Caco-2 (cell line): ENCODE measurements around the gene GRIN2A. TPM values are rescaled to one million over a fixed set of nuclear protein-coding genes. Genes with fewer than 3 reads are reported as not detected.

Experiments
- BruUV-seq: library from RNA; stranded (reverse); fragments of 400-500 nt; replicated peaks from 2 replicates; lab custom pipeline; 2021; lab: Mats Ljungman, UMichigan
- CTCF ChIA-PET: fragments of 300-600 bp; sonication (Branson Sonifier 250); formaldehyde crosslinking; loops from one replicate; lab custom pipeline; 2022; ENCODE audit warnings: antibody characterized with exemption; lab: Charles Lee
- POLR2A ChIA-PET: fragments of 300-600 bp; sonication (Branson Sonifier 250); formaldehyde crosslinking; loops from one replicate; lab custom pipeline; 2022; ENCODE audit warnings: antibody characterized with exemption; lab: Charles Lee
- DNase-seq, 2 experiments: peaks; one replicate each; pipeline versions ENCODE4 v3.0.0 to v3.0.0-alpha.2; 2020 to 2022
- H3K27me3 ChIP-seq: replicated peaks from 2 replicates; pipeline ENCODE4 v1.6.0; 2011; ENCODE audit warnings: low read length; ENCODE audit not compliant: control insufficient read depth, insufficient read depth
- H3K36me3 ChIP-seq: 2 replicates; pipeline ENCODE4 v1.5.1; 2011; ENCODE audit warnings: low read length; ENCODE audit not compliant: control insufficient read depth, insufficient read depth
- H3K4me1 ChIP-seq: fragments of 250-450 bp; sonication (Bioruptor Pico); 2 replicates; pipeline ENCODE4 v1.5.1; 2020; ENCODE audit warnings: mild to moderate bottlenecking
- H3K4me3 ChIP-seq: 2 replicates; pipeline ENCODE4 v1.5.1; 2011; ENCODE audit warnings: low read depth, mild to moderate bottlenecking, control low read depth, low read length
- H3K9me3 ChIP-seq: fragments of 250-450 bp; sonication (Bioruptor Pico); 2 replicates; pipeline ENCODE4 v1.5.1; 2020; ENCODE audit warnings: mild to moderate bottlenecking, moderate library complexity
- H3K27ac Mint-ChIP-seq: one replicate; pipeline ENCODE4 v1.8.0; 2022; ENCODE audit warnings: mixed read lengths; ENCODE audit not compliant: unreplicated experiment
- H3K27me3 Mint-ChIP-seq: one replicate; pipeline ENCODE4 v1.8.0; 2022; ENCODE audit warnings: mixed read lengths; ENCODE audit not compliant: insufficient read depth, unreplicated experiment
- H3K36me3 Mint-ChIP-seq: one replicate; pipeline ENCODE4 v1.8.0; 2022; ENCODE audit warnings: mild to moderate bottlenecking, mixed read lengths; ENCODE audit not compliant: insufficient read depth, unreplicated experiment
- H3K4me1 Mint-ChIP-seq: one replicate; pipeline ENCODE4 v1.8.0; 2022; ENCODE audit warnings: low read depth, mixed read lengths; ENCODE audit not compliant: unreplicated experiment
- H3K4me3 Mint-ChIP-seq: one replicate; pipeline ENCODE4 v1.8.0; 2022; ENCODE audit warnings: mild to moderate bottlenecking, moderate library complexity, mixed read lengths; ENCODE audit not compliant: unreplicated experiment
- H3K9me3 Mint-ChIP-seq: one replicate; pipeline ENCODE4 v1.8.0; 2022; ENCODE audit warnings: mixed read lengths; ENCODE audit not compliant: unreplicated experiment
- CTCF ChIP-seq, 2 experiments: fragments of 200-600 bp in 1 of 2; IDR thresholded peaks; 1 replicate in 1 of 2; 2 replicates in 1 of 2; pipeline versions ENCODE4 v1.5.1 to v1.8.0; 2011 to 2022; ENCODE audit warnings: antibody characterized with exemption in 1 of 2, control low read depth in 1 of 2, inconsistent platforms in 1 of 2, low read depth in 1 of 2, low read length in 1 of 2, mild to moderate bottlenecking in 1 of 2, moderate library complexity in 1 of 2; ENCODE audit not compliant: insufficient read depth in 1 of 2, severe bottlenecking in 1 of 2, unreplicated experiment in 1 of 2
- intact Hi-C: fragments of 100-400 bp; cut with micrococcal nuclease; formaldehyde crosslinking; loops from one replicate; pipeline ENCODE4 v1.10.0; 2022; ENCODE audit not compliant: unreplicated experiment
- total RNA-seq: library from RNA; stranded (reverse); gene quantifications from 2 replicates; pipeline ENCODE4 v1.2.3, GENCODE V29; 2022

The GRIN2A gene
- total RNA-seq, 1 experiment from 2014 or later, result 0.54 TPM

GRCh38 chr16:10191096-10191495, 8.9 kb upstream of the GRIN2A start:
- no peak for DNase-seq
- Mint-ChIP-seq H3K27me3 (no peaks in the 10 kb centered on the region), H3K27ac (no peak overlapping the region), H3K9me3 (no peaks in the 10 kb centered on the region), H3K4me1 (no peaks in the 10 kb centered on the region), H3K36me3 (no peaks in the 10 kb centered on the region), H3K4me3 (no peak overlapping the region)
- H3K9me3 ChIP-seq, result no peaks in the 10 kb centered on the region
- no peak for TF ChIP-seq CTCF (IDR thresholded peaks at IDR 0.05; ENCODE audit: insufficient read depth in 1 of 2, low read depth in 1 of 2, low read length in 1 of 2, severe bottlenecking in 1 of 2, unreplicated experiment in 1 of 2)
- no peaks in the 10 kb centered on the region for H3K4me1 ChIP-seq
- H3K36me3 ChIP-seq, result no peaks in the 10 kb centered on the region
- no peaks in the 10 kb centered on the region for H3K27me3 ChIP-seq
- CTCF ChIA-PET, result no interaction called here
- POLR2A ChIA-PET, result no interaction called here
- intact Hi-C loops, result no loop called here
- BruUV-seq, result no TSS peak
- no peak overlapping the region for H3K4me3 ChIP-seq

GRCh38 chr16:10189861-10190390, 7.7 kb upstream of the GRIN2A start:
- no peaks in the 10 kb centered on the region for H3K27me3 Mint-ChIP-seq
- Histone ChIP-seq H3K27me3 (no peaks in the 10 kb centered on the region), H3K4me1 (no peaks in the 10 kb centered on the region), H3K36me3 (no peaks in the 10 kb centered on the region), H3K4me3 (no peak overlapping the region), H3K9me3 (no peaks in the 10 kb centered on the region)
- no peaks in the 10 kb centered on the region for H3K36me3 Mint-ChIP-seq
- no TSS peak for BruUV-seq
- no peak overlapping the region for H3K27ac Mint-ChIP-seq
- H3K9me3 Mint-ChIP-seq, result no peaks in the 10 kb centered on the region
- H3K4me3 Mint-ChIP-seq, result no peak overlapping the region
- ChIA-PET POLR2A (no interaction called here), CTCF (no interaction called here)
- no peak for DNase-seq
- H3K4me1 Mint-ChIP-seq, result no peaks in the 10 kb centered on the region
- intact Hi-C loops, result no loop called here
- TF ChIP-seq CTCF (IDR thresholded peaks at IDR 0.05; ENCODE audit: insufficient read depth in 1 of 2, low read depth in 1 of 2, low read length in 1 of 2, severe bottlenecking in 1 of 2, unreplicated experiment in 1 of 2), result no peak

GRCh38 chr16:10188236-10188635, 6.0 kb upstream of the GRIN2A start:
- Mint-ChIP-seq H3K27me3 (peaks cover 3% of the 10 kb centered on the region), H3K36me3 (no peaks in the 10 kb centered on the region), H3K4me1 (no peaks in the 10 kb centered on the region), H3K27ac (no peak overlapping the region), H3K4me3 (no peak overlapping the region), H3K9me3 (no peaks in the 10 kb centered on the region)
- H3K9me3 ChIP-seq, result no peaks in the 10 kb centered on the region
- DNase-seq, result no peak
- intact Hi-C loops, result no loop called here
- no peaks in the 10 kb centered on the region for H3K36me3 ChIP-seq
- CTCF ChIA-PET, result no interaction called here
- no peak for TF ChIP-seq CTCF (IDR thresholded peaks at IDR 0.05; ENCODE audit: insufficient read depth in 1 of 2, low read depth in 1 of 2, low read length in 1 of 2, severe bottlenecking in 1 of 2, unreplicated experiment in 1 of 2)
- no peaks in the 10 kb centered on the region for H3K27me3 ChIP-seq
- H3K4me1 ChIP-seq, result no peaks in the 10 kb centered on the region
- POLR2A ChIA-PET, result no interaction called here
- BruUV-seq, result no TSS peak
- no peak overlapping the region for H3K4me3 ChIP-seq
